HG03280 (cell line): ENCODE measurements around the gene PRUNE2.
"Not testable (repeated sequence)": the region's sequence is repeated elsewhere in the genome, so short reads cannot be mapped to it uniquely, and the experiment has no call there.

Experiments
- ATAC-seq: cut with Tn5 transposase; IDR thresholded peaks from one replicate; pipeline ENCODE4 v1.9.1; 2021; ENCODE audit warnings: mild to moderate bottlenecking, moderate library complexity; ENCODE audit not compliant: unreplicated experiment

The PRUNE2 gene

GRCh38 chr9:76676857-76677256, 229.1 kb downstream of the PRUNE2 start:
- ATAC-seq, result no peak

DNA sequence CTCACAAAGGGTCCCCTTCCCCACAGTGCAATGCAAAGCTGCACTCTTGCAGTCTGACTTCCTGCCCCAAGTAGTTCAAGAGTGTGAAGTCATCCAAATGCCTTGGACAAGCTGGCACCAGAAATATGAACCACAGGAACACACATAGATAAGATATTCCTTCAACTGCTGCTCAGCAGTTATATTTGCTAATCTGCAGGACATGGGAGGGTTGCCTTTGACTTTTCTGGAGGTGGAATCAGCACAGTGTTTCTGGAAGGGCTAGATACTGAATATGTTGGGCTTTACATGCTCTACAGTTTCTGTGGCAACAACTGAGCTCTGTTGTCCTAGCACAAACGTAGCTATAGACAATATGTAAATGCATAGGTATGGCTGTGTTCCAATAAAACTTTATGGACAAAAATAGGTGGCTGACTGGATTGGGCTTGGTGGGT, 238.4 kb downstream of the PRUNE2 start:
- ATAC-seq, result no peak

DNA sequence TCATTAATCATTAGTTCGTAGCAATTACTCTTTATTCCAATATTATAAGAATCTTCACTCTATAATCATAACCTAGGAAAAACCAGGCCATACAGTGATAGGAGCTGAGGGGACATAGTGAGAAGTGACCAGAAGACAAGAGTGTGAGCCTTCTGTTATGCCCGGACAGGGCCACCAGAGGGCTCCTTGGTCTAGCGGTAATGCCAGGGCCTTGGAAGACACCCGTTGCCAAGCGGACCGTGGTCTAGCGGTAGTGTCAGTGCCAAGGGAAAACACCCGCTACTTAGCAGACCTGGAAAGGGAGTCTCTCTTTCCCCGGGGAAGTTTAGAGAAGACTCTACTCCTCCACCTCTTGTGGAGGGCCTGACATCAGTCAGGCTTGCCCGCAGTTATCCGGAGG, 239.9 kb downstream of the PRUNE2 start:
- ATAC-seq, result not testable (repeated sequence)

- no peak for ATAC-seq
Measured at GRCh38 chr9:76665458-76665857, 240.5 kb downstream of the PRUNE2 start.

DNA sequence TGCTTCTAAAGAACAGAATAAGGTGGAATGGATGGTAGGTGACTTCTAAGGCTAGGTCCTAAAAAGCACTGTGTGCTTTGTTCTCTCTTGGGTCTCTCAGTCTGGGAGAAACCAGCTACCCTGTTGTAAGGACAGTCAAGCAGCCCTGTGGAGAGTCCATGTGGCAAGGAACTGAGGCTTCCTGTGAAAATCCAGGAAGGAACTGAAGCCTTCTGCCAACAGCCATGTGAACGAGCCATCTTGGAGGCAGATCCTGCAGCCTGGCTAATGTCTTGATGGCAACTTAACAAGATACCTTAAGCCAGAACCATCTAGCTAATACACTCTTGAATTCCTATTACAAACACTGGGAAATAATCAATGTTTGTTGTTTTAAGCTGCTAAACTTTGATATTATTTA, 241.8 kb downstream of the PRUNE2 start:
- no peak for ATAC-seq

GRCh38 chr9:76662476-76663281, 243.2 kb downstream of the PRUNE2 start:
- ATAC-seq, result no peak

- peak; percentile 90 for ATAC-seq
Measured at GRCh38 chr9:76658510-76659231, 247.2 kb downstream of the PRUNE2 start.

DNA sequence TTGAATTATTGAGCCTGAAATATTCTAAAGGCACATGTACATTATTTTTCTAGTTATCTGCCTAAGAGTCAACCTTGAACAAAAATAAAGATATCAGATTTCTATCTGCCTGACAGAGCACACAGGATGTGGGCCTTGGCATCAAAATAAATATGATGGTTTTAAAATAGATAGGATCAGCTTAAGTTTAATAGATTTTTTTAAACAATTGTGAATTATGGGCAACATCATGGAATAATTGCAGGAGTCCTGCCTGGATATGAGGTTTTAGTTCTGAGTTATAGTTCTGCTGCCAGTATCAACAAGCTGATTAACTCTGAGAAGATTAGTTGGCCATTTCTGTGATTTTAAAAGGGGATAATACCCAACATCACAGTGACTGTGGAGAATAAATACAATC, 248.6 kb downstream of the PRUNE2 start:
- ATAC-seq, result no peak

DNA sequence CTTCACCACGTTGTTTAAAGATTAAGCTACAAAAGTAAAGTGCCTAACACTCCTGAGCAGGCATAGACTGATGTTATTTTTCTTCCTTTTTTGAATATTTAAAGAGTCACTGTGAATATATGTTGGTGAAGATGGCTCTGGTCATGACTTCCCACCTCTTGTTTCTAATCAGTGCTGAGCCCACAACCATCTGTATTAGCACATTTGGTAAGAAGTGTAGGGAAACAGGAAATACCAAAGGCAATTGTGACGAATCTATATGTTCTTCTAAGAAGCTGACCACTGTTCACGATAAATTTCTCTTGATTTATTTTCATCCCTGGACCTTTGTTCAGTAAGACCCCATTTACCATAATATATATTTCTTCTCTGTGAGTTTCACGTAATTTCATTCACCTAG, 249.9 kb downstream of the PRUNE2 start:
- ATAC-seq, result no peak

DNA sequence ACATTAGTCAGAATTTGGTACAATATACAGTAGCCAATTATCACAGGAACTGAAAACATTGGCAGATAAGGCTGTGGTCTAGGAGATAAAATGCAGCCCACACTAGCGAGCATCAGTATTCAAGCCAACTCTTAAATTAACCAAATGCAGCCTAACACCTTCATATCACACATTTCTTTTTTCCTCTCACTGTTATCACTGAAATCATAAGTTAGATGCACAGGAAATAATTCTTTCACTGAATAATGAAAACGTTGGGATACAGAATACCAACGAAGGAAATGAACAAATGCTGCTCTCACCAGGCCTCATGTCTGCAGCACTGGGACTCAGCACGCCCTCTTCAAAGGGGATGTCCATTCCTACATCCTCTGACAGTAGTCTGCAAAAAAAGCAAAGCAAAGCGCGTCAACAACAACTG, 250.8 kb downstream of the PRUNE2 start:
- no peak for ATAC-seq

DNA sequence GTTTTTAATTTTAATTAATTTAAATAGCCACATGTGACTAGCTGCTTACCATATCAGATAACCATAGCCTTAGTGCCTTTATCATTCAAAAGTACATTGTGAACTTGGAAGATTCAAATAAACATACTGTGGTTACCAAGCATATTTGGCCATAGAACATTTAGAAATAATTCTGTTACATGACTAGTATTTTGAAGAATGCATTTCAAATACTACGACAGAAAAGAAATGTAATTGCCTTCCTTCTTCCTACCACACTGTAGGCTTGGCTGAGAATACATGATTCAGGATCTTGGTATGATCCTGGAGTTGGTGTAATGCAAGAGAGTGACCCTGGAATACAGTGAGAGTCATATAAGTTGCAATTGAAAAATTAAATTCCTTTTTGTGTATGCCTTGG, 251.3 kb downstream of the PRUNE2 start:
- ATAC-seq, result no peak

DNA sequence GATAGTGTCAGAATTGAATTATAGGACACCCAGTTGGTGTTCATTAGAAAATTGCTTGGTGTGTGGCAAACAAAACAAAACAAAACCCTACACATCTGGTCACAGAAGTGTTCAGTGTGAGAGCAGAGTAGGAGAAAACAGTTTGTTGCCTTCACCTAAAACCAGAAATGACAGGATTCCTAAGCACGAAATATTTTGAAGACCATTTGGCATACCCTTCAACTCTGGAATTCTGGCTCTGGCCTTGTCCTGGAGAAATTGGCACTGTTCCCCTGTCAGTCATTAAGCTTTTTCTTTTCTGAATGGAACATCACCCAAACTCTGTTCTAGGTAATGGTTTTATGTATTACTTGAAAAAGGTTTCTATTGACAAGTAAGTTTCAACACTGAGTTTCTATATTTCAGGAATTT, 251.9 kb downstream of the PRUNE2 start:
- no peak for ATAC-seq

DNA sequence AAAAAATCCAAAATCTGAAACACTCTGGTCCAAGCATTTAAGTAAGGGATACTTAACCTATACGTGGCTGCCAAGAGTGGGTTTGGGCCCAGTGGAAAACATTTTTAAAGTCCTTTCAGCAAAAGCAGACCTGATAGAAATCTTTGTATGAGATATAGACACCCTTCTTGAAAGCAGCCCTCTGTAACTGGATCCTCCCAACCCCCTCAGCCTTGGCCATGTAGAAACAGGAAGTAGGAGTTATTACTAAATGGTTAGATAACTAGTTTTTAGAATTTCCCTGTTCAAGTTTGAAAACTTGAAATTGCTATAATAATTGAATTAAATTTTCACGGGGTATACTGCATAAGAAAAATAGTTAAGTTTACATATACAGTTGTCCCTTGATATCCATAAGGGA, 253.0 kb downstream of the PRUNE2 start:
- no peak for ATAC-seq

GRCh38 chr9:76651119-76651705, 254.7 kb downstream of the PRUNE2 start:
- no peak for ATAC-seq

DNA sequence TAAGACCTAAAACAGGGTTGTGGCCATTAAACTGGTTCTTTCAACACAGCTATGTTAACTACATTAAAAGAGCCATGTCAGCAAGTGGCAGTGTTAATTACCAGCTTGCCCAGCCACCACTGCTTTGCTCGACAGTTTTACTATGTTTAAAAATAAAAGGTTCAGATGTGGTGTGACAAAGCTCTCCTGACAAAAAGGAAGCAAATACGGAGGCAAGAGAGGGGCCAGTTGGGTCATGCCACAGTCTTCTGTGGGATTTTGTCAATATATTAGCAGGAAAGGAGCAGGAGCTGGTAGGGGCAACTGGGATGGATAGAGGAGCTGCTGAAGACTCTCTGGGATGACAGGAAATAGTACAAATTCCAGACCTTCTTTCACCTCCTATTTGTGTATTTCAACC, 255.2 kb downstream of the PRUNE2 start:
- no peak for ATAC-seq

GRCh38 chr9:76649894-76650293, 256.0 kb downstream of the PRUNE2 start:
- no peak for ATAC-seq

DNA sequence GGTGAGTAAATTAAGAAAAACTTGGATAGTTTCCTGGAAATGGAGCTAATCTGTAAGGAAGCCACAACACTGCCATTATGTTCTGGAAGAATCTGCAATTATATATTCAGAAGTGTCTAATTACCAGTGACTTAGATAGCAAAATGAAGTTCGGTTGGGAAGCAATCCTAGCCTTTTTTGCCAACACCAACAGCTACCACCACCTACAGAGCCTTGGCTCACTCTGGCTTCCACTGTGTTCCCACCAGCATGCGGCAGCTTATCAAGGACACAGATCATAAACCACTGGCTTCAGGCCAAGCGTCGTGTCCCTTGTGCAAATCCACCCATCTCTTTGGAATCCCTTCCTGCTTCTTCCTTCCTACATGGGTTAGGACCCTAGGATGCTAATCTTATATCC, 259.7 kb downstream of the PRUNE2 start:
- no peak for ATAC-seq

DNA sequence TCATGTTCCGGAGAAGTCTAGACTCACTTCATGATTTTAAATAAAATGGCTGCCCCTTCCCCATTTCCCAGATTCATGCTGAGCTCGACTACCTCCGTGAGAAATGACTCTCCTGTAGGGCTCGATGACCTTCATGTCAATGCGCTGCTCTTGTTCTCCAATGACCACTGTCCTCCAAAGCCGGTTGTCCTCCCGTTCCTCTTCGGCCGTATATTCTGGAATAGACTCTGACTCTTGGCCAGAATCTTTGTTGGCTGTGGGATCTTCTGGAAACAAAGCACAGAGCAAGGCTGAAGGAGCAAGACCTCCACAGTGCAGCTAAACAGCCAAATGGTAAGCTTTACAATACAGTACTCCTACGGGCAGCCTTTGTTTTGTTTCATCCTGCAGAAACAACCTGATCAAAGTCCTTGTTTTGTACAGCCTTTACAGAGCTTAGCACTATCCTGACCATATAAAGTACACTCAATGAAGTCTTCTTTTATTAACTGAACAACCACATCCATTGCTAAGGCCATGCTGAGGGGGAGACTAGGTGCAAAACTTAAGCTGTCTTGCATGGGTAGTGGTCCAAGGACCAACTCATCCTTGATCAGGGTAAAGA, 261.2 kb downstream of the PRUNE2 start:
- ATAC-seq, result no peak

- no peak for ATAC-seq
Measured at GRCh38 chr9:76644171-76644570, 261.7 kb downstream of the PRUNE2 start.

GRCh38 chr9:76643399-76644117, 262.4 kb downstream of the PRUNE2 start:
- peak; percentile 94 for ATAC-seq

GRCh38 chr9:76642701-76643209, 263.2 kb downstream of the PRUNE2 start:
- ATAC-seq, result no peak
